Measurements from ENCODE around the gene TRIML2.
"Not testable (repeated sequence)": the region's sequence is repeated elsewhere in the genome, so short reads cannot be mapped to it uniquely, and the experiment has no call there.

The TRIML2 gene

DNA sequence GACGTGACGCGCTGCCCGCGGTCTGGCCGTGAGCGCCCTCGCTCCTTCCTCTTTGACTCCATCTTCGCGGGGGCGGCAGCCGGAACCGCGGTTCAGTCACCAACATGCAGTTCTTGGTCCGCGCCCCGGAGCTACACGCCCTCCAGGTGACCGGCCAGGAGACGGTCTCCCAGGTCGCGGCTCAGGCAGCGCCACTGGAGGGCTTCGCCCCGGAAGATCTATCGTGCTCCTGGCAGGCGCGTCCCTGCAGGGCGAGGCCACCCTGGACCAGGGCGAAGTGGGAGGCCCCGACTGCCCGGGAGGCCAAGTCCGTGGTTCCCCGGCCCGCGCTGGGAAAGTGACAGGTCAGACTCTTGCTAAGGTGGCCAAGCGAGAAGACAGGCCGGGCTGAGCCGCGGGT lies 2.9 kb downstream of the TRIML2 start:
- no peak for DNase-seq

DNA sequence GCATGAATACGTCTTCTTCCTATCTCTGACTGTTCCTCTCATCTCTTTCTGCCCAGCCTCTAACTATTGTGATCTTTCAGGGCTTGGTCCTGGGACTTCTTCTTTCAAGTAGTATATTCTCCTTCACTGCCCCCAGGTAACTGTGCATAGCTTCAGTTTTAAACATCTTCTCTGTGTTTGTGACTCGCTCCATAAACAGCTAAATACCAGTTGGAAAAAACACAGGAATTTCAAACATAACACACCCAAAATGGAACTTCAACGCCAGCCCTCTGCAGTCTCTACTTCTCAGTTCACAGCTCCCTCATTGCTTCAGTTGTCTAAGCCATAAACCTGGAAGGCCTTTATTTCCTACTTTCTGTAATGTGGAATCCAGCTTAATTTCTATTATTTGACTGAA lies 16.6 kb downstream of the TRIML2 start:
- DNase-seq: no peak

- DNase-seq: no peak
These were observed 22.5 kb downstream of the TRIML2 start for GRCh38 chr4:188086858-188087257.

DNA sequence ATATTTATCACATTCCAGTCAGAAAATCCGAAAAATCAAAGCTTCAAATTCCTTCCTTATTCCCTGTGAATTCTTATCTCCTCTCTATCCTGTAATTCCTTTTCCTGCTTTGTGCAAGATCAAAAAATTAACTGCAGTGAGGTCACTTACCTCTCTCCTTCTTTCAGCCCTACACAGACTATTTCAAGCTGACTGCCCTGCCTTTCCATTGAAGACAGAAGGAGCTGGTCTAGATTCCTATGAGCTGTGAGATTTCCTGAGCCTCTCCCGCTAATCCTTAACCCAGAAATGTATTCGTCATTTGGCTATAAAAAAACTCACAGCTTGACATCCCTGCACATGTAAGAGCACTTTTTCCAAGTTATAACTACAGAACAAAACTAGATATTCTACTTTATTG lies 26.6 kb downstream of the TRIML2 start:
- DNase-seq: no peak

DNA sequence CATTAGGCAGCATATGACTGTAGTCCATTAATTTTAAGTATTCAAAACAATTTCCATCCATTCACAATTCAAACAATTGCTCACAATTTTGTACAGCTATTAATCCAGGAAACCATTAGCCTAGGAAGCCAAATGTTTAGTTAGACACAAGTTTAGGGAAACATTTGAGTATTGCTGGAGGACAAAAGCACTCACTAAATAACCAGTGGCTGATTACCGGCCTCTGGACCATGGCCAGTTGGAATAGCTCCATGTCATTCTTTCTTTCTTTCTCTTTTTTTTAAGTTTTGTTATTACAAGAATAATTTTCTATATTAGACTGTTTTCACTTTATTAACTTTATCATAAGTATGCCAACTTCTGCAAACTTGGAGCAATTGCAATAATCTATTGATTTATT lies 31.3 kb downstream of the TRIML2 start:
- no peak for DNase-seq

- no peak for DNase-seq
These were observed 33.2 kb downstream of the TRIML2 start for GRCh38 chr4:188076169-188076568.

DNA sequence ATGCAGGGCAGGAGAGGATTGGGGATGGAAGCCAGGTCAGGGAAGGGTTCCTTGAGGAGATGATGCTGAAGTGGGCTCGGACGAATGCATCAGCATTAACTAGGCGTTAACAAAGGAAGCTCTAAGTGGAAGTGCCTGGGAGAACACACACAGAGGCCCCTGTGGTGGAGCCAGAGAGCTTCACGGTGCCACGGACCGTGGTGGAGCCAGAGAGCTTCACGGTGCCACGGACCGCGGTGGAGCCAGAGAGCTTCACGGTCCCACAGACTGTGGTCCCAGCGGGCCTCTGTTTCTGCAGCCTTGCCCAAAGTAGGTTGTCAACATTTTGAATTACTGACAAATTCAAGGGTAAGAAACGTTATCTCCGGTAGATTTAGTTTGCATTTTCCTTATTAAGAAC lies 48.3 kb downstream of the TRIML2 start:
- no peak for DNase-seq

DNA sequence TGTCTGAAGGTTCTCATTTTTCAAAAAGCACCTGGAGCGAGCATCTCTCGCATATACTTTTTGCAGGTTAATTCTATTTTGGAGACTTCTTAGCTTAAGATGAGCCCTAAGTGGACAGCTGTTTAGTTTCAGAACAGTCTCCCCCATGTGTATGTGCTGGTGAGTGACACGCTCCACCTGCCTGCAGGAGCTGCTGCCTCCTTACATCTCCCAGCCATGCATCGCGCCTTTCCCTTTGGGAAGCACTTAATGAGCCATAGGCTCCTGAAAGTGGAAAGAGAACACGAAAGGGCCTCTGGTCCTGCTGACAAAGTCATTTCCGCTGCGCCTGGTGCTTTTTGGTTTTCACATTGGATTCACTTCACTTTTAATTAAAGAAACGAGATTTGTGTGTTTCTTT lies 56.1 kb downstream of the TRIML2 start:
- no peak for DNase-seq

- no peak for DNase-seq
These were observed 62.7 kb downstream of the TRIML2 start for GRCh38 chr4:188046657-188047056.

DNA sequence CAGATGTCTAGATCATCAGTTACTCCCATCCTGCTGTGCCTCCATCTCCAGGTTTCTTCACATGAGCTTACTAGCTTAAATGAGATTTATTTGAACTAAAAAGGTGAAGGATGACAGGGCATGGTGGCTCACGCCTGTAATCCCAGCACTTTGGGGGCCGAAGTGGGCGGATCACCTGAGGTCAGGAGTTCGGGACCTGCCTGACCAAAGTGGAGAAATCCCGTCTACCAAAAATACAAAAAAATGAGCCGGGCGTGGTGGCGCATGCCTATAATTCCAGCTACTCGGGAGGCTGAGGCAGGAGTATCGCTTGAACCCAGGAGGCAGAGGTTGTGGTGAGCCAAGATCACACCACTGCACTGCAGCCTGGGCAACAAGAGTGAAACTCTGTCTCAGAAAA lies 63.9 kb downstream of the TRIML2 start:
- DNase-seq: not testable (repeated sequence)

DNA sequence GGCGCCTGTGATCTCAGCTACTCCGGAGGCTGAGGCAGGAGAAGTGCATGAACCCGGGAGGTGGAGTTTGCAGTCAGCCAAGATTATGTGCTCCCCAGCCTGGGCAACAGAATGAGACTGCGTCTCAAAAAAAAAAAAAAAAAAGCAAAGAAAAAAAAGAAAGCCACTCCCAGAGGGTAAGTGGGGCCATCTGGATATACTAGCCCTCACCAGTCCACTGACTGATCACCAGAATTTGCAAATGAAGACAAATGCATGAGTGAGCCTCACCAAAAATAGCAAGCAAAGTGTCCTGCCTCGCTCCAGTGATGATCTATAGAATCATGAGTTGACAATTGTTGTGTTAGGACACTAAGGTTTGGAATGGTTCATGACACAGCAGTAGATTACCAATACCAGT lies 66.2 kb downstream of the TRIML2 start:
- DNase-seq: no peak

DNA sequence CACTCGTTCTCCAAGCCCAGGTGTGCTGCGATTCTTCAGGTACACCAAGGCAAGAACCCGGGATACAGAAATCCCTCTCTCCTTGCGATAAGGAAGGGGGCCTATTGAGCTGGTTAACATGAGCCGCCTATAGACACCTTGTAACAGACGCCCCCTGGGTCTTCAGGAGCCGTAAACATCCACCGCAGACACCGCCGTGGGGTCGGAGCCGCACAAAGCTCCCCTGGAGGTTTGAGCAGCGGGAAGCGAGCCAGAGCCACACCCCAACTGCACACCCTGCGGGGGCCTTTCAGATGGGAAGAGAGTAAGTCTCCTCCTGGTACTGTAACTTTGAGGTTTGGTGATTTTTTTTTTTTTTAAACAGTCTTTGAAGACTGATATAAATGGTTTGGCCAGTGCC lies 67.2 kb downstream of the TRIML2 start:
- no peak for DNase-seq

- DNase-seq: no peak
These were observed 67.7 kb downstream of the TRIML2 start for GRCh38 chr4:188041721-188042120.
